Tongue (tissue), 2 donors: ENCODE data around the gene FOXF2. TPM values are rescaled to one million over a fixed set of nuclear protein-coding genes. Genes with fewer than 3 reads are reported as not detected.
A peak's percentile ranks its signal among the peaks of the same experiment; 100 is the strongest.
"Not testable (repeated sequence)": the region's sequence is repeated elsewhere in the genome, so short reads cannot be mapped to it uniquely, and the experiment has no call there.

ENCODE experiments used
- DNase-seq: peaks from one replicate; pipeline ENCODE4 v3.0.0-alpha.2; 2015
- total RNA-seq: library from RNA; depleted of rRNA; stranded (reverse); fragments of >200 nt; gene quantifications from one replicate; pipeline ENCODE4 v1.2.3, GENCODE V29; 2014

Gene FOXF2
- 15.4 TPM for total RNA-seq

GRCh38 chr6:1389369-1390132, at the start of gene FOXF2:
Gene FOXF2, plus strand, starts transcription at chr6:1389576. Its CDS starts 372 bp downstream, at chr6:1389948.
- DNase-seq, result peak; percentile 80

- DNase-seq, result no peak
These were observed 43.3 kb upstream of the FOXF2 start for GRCh38 chr6:1346101-1346500.

- DNase-seq, result no peak
These were observed 42.8 kb upstream of the FOXF2 start for GRCh38 chr6:1346558-1347091.

- no peak for DNase-seq
These were observed 42.2 kb upstream of the FOXF2 start for GRCh38 chr6:1347161-1347560.

GRCh38 chr6:1348675-1349074, 40.7 kb upstream of the FOXF2 start:
- peak; percentile 93 for DNase-seq

- no peak for DNase-seq
These were observed 39.7 kb upstream of the FOXF2 start for GRCh38 chr6:1349655-1350054.

GRCh38 chr6:1351381-1352008, 37.9 kb upstream of the FOXF2 start:
- no peak for DNase-seq

- not testable (repeated sequence) for DNase-seq
These were observed 34.3 kb upstream of the FOXF2 start for GRCh38 chr6:1355068-1355467.

GRCh38 chr6:1361717-1362116, 27.7 kb upstream of the FOXF2 start:
- not testable (repeated sequence) for DNase-seq

- DNase-seq, result no peak
These were observed 26.7 kb upstream of the FOXF2 start for GRCh38 chr6:1362643-1363042.

- DNase-seq, result no peak
These were observed 26.1 kb upstream of the FOXF2 start for GRCh38 chr6:1363298-1363697.

GRCh38 chr6:1363729-1364572, 25.4 kb upstream of the FOXF2 start:
- DNase-seq, result peak; percentile 61

GRCh38 chr6:1364791-1365190, 24.6 kb upstream of the FOXF2 start:
- no peak for DNase-seq

GRCh38 chr6:1365686-1366085, 23.7 kb upstream of the FOXF2 start:
- DNase-seq, result peak; percentile 36

- DNase-seq, result no peak
These were observed 21.6 kb upstream of the FOXF2 start for GRCh38 chr6:1367771-1368170.

- DNase-seq, result no peak
These were observed 20.4 kb upstream of the FOXF2 start for GRCh38 chr6:1368940-1369339.

GRCh38 chr6:1369695-1370094, 19.7 kb upstream of the FOXF2 start:
- not testable (repeated sequence) for DNase-seq

- DNase-seq, result no peak
These were observed 17.4 kb upstream of the FOXF2 start for GRCh38 chr6:1371933-1372332.

GRCh38 chr6:1372690-1373089, 16.7 kb upstream of the FOXF2 start:
- DNase-seq, result no peak

GRCh38 chr6:1376653-1377052, 12.7 kb upstream of the FOXF2 start:
- DNase-seq, result no peak

- no peak for DNase-seq
These were observed 11.8 kb upstream of the FOXF2 start for GRCh38 chr6:1377526-1377925.
